ENCODE data around the gene UBE2G1.
"Not testable (repeated sequence)": the region's sequence is repeated elsewhere in the genome, so short reads cannot be mapped to it uniquely, and the experiment has no call there.

The UBE2G1 gene

GRCh38 chr17:4301066-4301465, 65.4 kb downstream of the UBE2G1 start:
- no peak for DNase-seq (ENCODE audit: low spot score)

- no peak for DNase-seq (ENCODE audit: low spot score)
These were observed 69.1 kb downstream of the UBE2G1 start for GRCh38 chr17:4297351-4297750.

GRCh38 chr17:4295686-4296085, 70.8 kb downstream of the UBE2G1 start:
- no peak for DNase-seq (ENCODE audit: low spot score)

- peak; percentile 24 for DNase-seq (ENCODE audit: low spot score)
These were observed 72.9 kb downstream of the UBE2G1 start for GRCh38 chr17:4293572-4293971.

- no peak for DNase-seq (ENCODE audit: low spot score)
These were observed 78.8 kb downstream of the UBE2G1 start for GRCh38 chr17:4287710-4288109.

GRCh38 chr17:4276514-4276913, 90.0 kb downstream of the UBE2G1 start:
- no peak for DNase-seq (ENCODE audit: low spot score)

GRCh38 chr17:4272972-4273368, 93.5 kb downstream of the UBE2G1 start:
- DNase-seq (ENCODE audit: low spot score): no peak

- DNase-seq (ENCODE audit: low spot score): no peak
These were observed 94.1 kb downstream of the UBE2G1 start for GRCh38 chr17:4272213-4272971.

- no peak for DNase-seq (ENCODE audit: low spot score)
These were observed 95.7 kb downstream of the UBE2G1 start for GRCh38 chr17:4270736-4271135.

GRCh38 chr17:4269915-4270314, 96.6 kb downstream of the UBE2G1 start:
- no peak for DNase-seq (ENCODE audit: low spot score)

GRCh38 chr17:4267402-4267801, 99.1 kb downstream of the UBE2G1 start:
- DNase-seq (ENCODE audit: low spot score): no peak

- DNase-seq (ENCODE audit: low spot score): no peak
These were observed 99.9 kb downstream of the UBE2G1 start for GRCh38 chr17:4266550-4266949.

- DNase-seq (ENCODE audit: low spot score): peak; percentile 96
These were observed 102.9 kb downstream of the UBE2G1 start, which contains the start of gene ANKFY1 for GRCh38 chr17:4263282-4264215. TSS of gene ANKFY1 (minus strand) at chr17:4263979. CDS start at chr17:4263941, 38 bp downstream.

GRCh38 chr17:4262703-4263102, 103.8 kb downstream of the UBE2G1 start:
- no peak for DNase-seq (ENCODE audit: low spot score)

GRCh38 chr17:4261452-4261851, 105.0 kb downstream of the UBE2G1 start:
- DNase-seq (ENCODE audit: low spot score): no peak

GRCh38 chr17:4258867-4259266, 107.6 kb downstream of the UBE2G1 start:
- DNase-seq (ENCODE audit: low spot score): no peak

GRCh38 chr17:4256952-4257351, 109.5 kb downstream of the UBE2G1 start:
- DNase-seq (ENCODE audit: low spot score): no peak

- DNase-seq (ENCODE audit: low spot score): not testable (repeated sequence)
These were observed 111.2 kb downstream of the UBE2G1 start for GRCh38 chr17:4255271-4255670.

GRCh38 chr17:4250887-4251286, 115.6 kb downstream of the UBE2G1 start:
- no peak for DNase-seq (ENCODE audit: low spot score)

- DNase-seq (ENCODE audit: low spot score): peak; percentile 66
These were observed 116.9 kb downstream of the UBE2G1 start for GRCh38 chr17:4249452-4250029.

GRCh38 chr17:4248504-4249277, 117.8 kb downstream of the UBE2G1 start:
- no peak for DNase-seq (ENCODE audit: low spot score)

GRCh38 chr17:4247971-4248388, 118.5 kb downstream of the UBE2G1 start:
- no peak for DNase-seq (ENCODE audit: low spot score)
